ENCODE measurements around the gene DNAI2.

GRCh38 chr17:74244548-74244947 lies 29.5 kb upstream of the DNAI2 start:
- TF ChIP-seq RAD21 (IDR thresholded peaks at IDR 0.05; ENCODE audit: low read depth) (no peak), POLR2A (IDR thresholded peaks at IDR 0.05; ENCODE audit: borderline replicate concordance, extremely low read depth, insufficient read depth, insufficient read length) (no peak), MAX (IDR thresholded peaks at IDR 0.05) (no peak), POLR2AphosphoS5 (IDR thresholded peaks at IDR 0.05; ENCODE audit: low read depth, low read length) (no peak), CTCF (IDR thresholded peaks at IDR 0.05 in 2 of 3, conservative IDR thresholded peaks at IDR 0.05 in 1 of 3; ENCODE audit: borderline replicate concordance in 1 of 3, insufficient read depth in 1 of 3, low read depth in 2 of 3, low read length in 2 of 3) (no peak), ZNF274 (IDR thresholded peaks at IDR 0.05; ENCODE audit: low read depth, low read length) (no peak), EZH2 (IDR thresholded peaks at IDR 0.05) (no peak), EZH2phosphoT487 (IDR thresholded peaks at IDR 0.05; ENCODE audit: borderline replicate concordance) (no peak), CEBPB (IDR thresholded peaks at IDR 0.05; ENCODE audit: low read depth) (no peak), ATF3 (IDR thresholded peaks at IDR 0.05) (no peak), JUND (IDR thresholded peaks at IDR 0.05) (no peak)
- TF ChIP-seq, protein P1, sequence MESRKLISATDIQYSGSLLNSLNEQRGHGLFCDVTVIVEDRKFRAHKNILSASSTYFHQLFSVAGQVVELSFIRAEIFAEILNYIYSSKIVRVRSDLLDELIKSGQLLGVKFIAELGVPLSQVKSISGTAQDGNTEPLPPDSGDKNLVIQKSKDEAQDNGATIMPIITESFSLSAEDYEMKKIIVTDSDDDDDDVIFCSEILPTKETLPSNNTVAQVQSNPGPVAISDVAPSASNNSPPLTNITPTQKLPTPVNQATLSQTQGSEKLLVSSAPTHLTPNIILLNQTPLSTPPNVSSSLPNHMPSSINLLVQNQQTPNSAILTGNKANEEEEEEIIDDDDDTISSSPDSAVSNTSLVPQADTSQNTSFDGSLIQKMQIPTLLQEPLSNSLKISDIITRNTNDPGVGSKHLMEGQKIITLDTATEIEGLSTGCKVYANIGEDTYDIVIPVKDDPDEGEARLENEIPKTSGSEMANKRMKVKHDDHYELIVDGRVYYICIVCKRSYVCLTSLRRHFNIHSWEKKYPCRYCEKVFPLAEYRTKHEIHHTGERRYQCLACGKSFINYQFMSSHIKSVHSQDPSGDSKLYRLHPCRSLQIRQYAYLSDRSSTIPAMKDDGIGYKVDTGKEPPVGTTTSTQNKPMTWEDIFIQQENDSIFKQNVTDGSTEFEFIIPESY (IDR thresholded peaks at IDR 0.05; ENCODE audit: extremely low read depth, insufficient replicate concordance, low read length), result no peak
- TF ChIP-seq, protein P2, sequence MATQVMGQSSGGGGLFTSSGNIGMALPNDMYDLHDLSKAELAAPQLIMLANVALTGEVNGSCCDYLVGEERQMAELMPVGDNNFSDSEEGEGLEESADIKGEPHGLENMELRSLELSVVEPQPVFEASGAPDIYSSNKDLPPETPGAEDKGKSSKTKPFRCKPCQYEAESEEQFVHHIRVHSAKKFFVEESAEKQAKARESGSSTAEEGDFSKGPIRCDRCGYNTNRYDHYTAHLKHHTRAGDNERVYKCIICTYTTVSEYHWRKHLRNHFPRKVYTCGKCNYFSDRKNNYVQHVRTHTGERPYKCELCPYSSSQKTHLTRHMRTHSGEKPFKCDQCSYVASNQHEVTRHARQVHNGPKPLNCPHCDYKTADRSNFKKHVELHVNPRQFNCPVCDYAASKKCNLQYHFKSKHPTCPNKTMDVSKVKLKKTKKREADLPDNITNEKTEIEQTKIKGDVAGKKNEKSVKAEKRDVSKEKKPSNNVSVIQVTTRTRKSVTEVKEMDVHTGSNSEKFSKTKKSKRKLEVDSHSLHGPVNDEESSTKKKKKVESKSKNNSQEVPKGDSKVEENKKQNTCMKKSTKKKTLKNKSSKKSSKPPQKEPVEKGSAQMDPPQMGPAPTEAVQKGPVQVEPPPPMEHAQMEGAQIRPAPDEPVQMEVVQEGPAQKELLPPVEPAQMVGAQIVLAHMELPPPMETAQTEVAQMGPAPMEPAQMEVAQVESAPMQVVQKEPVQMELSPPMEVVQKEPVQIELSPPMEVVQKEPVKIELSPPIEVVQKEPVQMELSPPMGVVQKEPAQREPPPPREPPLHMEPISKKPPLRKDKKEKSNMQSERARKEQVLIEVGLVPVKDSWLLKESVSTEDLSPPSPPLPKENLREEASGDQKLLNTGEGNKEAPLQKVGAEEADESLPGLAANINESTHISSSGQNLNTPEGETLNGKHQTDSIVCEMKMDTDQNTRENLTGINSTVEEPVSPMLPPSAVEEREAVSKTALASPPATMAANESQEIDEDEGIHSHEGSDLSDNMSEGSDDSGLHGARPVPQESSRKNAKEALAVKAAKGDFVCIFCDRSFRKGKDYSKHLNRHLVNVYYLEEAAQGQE (IDR thresholded peaks at IDR 0.05; ENCODE audit: low read depth), result no peak

Measured in HCT116 (cell line).